Muscle of back (tissue), 11 donors: Measurements from ENCODE around the gene DLGAP4. TPM values are rescaled to one million over a fixed set of nuclear protein-coding genes. Genes with fewer than 3 reads are reported as not detected.

Experiments
- DNase-seq, 3 donors: peaks; one replicate each; pipeline versions ENCODE4 v3.0.0 to v3.0.0-alpha.2; 2013
- polyA plus RNA-seq, 10 donors: library from polyadenylated mRNA; unstranded; fragments of 120-200 nt; gene quantifications; one replicate each; pipeline ENCODE4 v1.2.1, GENCODE V29; 2013; ENCODE audit not compliant: insufficient read length in 10 of 10

Gene DLGAP4
- polyA plus RNA-seq, 10 donors = 45.1 to 60.9 (median 53.8) TPM

DNA sequence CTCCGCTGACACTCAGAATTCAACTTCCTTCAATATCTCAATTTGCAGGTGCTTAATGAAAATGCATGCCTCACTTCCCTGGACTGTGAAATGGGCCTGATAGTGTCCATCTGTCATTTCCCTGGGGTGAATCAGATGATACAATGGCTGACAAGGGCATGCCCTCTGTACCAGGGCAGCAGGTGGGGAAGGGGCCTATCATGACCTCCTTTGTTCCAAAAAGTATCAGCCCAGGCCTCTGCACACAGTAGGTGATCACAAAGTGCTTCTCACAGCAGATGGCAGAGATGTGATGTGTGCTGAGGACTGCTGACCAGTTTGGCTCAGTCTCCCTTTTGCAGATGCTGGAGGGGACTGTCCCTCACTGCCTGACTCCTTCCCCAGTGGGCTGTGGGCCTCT is 44.3 kb downstream of the DLGAP4 start:
- DNase-seq = no peak

DNA sequence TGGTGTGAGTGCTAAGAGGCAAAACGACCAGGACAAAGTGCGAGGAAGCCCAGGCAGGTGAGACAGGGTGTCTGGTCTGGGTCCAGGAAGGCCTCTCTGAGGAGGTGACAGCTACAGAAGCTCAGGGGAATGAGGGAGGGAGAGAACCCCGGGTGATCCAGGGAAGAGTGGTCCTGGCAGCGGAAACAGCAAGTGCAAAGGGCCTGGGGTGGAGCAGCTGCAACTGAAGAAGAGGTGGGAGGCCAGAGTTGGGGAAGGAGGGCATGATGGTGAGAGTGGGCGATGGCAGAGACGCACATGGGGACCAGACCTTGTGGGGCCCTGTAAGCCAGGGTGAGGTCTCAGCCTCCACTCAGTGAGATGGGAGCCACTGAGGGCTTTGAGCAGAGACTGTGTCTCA is 45.8 kb downstream of the DLGAP4 start:
- no peak for DNase-seq

DNA sequence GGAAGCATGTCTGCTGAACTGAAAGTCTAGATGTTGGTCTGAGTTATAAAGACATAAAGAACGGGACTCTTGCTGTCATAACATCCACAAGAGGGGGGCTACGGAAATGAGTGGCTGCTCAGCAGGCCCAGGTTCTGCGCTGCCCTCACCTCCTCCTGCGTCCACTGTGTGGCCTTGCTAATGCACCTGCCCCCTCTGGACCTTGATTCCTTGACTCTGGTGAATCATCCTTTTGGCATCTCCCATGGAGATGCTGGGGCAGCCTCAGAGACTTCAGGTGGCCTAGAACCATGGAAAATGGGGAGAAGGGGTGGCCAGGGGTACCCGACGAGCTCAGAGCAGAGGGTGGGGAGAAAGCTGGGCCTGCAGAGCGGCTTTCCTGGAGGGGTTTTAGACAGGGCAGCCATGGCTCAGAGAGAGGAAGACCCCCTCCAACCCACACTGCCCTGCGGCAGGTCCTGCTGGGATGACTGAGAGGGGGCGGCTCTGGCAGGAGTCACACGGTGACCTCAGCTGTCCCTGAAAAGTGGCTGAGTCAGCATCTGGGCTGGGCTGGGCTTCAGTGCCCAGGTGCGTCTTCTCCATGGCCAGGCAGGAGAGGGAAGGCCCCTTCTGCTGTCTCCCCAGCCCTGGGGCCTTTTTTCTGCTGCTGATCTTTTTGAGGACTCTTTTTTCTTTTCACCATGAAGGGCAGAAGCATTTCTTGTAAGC is 46.9 kb downstream of the DLGAP4 start:
- no peak for DNase-seq

DNA sequence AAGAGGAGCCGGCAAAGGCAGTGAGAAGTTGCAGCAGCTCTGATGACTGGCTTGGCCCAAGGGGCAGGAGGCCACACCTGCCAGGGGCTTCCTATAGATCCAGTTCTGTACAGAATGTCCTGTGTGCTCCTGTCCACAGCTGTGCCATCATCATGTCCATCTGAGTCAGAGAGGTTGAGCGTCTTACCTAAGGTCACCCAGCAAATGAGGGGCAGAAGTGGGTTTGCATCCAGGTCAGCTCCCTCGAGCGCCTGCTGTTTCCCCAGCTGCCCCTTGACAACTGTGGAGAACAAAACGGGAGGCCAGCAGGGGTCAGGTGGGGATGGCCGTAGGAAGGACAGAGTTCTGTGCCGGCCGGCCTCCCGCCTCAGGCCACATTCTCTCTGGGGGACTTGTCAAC is 47.6 kb downstream of the DLGAP4 start:
- no peak for DNase-seq

DNA sequence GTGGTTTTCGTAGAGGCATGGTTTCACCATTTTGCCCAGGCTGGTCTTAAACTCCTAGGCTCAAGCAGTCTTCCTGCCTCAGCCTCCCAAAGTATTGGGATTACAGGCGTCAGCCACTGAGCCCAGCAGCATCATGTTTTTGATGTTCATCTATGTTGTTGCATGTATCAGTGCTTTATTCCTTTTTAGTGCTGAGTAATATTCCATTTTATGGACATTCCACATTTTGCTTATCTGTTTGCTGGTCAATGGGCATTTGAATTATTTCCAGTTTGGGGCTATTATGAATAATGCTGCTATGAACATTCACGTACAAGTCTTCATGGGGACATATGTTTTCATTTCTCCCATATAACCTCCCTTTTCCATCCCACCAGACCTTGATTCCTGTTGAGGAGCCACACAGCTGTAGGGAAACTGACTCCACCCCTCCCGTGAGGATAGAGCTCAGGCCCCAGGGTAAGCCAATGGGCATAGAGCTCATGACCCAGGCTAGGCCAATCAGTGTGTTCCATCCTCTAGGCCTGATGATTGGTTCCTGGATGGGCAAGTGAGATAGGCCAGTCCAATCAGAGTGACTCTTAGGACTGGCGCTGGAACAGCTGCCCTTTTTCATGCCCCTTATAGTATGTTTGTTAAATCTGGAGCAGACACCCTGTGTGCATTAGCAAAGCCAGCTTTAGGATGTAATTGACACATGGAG is 49.5 kb downstream of the DLGAP4 start:
- DNase-seq = no peak

DNA sequence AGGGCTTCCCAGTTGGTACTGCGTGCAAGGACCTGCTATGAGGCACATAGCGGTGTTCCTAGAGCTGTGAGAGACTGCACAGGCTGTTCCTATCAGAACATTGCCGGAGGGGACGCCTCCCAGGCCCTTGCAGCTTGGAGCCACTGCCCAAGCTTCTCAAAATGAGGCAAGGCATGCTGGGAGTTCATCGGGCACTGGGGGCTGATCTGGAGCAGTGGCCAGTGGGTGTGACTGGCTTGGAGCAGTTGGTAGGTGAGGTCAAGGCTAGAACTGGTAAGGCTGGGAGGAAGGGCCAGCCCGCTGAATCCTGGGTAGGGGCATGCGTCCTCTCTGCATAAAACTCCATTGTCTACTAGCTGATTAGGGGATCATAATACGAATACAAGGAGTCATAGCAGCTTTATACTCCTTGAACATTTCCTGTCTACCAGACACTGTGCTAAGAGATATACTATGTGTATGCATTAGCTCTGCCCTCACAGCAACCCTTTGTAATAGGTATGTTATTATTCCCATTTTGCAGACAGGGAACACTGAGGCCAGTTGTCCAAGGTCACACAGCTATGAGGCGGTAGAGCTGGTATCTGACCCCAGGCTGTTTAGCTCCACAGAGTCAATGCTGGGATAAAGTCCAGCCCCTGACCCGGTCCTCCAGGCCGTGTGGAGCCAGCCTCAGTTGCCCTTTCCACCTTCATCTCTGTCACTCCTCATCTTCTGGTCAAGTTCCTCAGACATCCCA is 53.7 kb downstream of the DLGAP4 start:
- DNase-seq = no peak

DNA sequence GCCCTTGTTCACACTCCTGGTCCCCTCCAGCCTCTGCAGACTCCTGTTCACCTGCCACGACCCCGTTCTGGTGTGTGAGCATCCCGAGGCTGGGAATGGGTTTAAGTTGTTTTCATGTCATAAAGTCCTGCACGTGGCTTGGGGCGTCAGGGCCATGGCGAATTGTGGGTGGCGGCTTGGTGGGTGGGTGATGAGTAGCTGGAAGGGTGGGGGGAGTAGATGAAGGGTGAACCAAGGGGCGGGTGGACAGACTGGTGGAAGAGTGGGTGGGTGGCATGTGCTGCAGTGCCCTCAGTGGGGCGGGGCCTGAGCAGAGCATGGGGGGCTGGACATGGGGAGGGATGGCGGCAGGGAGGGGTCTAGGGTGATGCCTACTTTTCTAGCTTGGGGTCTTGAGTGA is 54.3 kb downstream of the DLGAP4 start:
- DNase-seq = no peak

DNA sequence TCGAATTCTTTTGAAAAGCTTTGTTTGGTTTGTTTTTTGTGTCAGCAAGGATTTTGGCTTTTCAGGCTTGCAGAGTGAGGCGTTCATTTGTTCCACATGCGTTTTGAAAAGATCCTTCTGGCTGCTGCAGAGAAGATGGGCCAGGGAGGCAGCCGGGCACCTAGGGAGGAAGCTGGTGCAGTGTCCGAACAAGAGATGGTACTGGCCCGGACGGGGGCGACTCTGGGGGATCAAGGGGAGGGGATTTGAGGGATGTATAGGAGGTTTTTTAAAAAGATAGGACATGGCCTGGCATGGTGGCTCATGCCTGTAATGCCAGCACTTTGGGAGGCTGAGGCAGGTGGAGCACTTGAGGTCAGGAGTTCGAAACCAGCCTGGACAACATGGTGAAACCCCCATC is 55.3 kb downstream of the DLGAP4 start:
- DNase-seq = no peak

DNA sequence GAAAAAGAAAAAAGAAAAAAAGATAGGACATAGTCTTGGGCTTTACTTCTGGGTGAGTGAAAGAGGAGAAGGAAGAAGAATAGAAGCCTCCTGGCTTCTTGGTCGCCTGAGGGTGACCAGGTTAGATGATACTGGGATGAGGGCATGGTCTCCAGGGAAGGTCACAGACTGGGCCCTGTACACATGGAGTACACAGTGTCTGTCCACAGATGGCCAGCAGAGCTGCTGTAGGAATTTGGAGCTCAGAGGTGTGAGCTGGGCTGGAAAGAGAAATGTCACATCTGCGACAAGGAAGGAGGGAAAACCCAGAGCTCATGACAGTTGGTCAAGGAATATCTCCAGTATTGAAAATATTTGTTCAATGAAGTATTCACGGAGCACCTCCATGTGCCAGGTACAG is 56.1 kb downstream of the DLGAP4 start:
- no peak for DNase-seq

DNA sequence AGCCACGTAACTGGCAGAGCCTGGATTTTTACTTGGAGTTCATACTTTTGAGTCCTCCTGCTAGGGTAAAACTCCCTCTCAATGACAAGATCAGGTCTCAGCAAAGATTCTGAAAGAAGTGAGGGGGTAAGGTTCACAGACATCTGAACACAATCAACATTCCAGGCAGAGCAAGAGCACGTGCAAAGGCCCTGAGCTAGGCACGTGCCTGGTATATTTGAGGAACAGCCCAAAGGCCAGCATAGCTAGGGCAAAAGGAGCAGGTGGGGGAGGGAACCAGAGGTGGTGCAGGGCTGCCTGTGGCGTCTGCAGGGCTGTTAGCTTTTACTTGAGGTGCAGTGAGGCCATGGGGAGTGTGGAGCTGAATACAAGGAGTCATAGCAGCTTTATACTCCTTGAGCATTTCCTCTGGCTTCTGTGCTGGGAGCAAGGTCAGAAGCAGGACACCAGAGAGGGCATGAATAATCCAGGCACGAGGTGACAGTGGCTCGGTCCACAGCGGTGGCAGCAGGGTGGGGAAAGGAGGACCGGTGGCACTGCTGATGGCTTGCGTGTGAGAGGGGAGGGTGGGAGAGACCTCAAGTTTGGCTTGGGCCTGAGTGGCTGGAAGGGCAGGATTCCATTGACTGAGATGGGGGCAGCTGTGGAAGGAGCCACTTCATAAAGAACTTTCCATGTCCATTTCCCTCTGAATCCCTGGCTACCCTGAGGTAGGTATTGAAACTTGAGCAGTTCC is 57.0 kb downstream of the DLGAP4 start:
- no peak for DNase-seq

DNA sequence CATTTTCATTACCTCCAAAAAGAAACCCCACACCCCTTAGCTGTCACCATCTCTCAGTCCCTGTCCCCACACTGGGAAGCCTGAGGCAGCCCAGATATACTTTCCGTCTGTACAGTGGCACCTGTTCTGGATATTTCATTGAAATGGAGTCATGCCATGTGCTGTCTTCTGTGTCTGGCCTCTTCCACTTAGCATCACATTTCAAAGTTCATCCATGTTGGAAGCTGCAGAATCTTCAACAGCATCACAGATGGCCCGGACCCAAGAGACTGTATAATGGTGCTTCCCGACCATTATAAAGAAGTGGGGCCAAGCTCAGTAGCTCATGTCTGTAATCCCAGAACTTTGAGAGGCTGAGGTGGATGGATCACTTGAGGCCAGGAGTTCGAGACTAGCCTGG is 58.4 kb downstream of the DLGAP4 start:
- DNase-seq = peak; percentile 3 to 16 (median 11)

DNA sequence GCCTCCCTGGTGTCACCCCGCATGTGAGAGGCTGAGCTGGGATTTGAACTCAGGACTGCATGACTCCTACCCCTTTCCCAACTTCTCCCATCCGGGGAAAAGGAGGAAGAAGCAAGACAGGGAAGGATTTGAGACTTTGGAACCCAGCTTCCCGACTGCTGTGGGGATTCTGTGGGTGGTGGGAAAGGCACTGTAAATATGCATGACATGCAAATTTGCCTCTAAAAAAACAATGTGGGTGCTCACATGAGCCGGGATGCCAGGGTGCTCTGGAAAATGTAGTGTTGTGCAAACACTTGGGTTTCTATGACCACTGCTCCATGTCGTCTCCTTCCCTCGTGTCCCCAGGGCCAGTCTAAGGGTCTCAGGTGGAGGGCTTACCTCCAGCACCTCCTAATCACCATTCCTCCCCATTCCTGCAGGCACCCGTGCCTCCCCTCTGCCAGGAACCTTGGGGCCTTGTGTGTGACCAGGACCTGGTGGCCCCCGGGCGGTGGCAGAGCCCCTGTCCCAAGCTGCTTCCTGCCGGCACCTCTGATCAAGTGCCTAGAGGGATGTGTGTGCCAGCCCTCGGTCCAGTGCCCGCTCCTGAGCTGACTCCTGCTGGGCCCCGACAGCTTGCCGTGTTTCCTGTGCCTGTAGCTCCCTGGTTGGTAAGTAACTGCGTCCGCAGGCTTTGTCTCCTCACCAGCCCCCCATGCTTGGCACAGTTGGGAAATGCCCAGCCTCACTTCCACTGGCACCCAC is 60.7 kb downstream of the DLGAP4 start:
- DNase-seq = no peak

DNA sequence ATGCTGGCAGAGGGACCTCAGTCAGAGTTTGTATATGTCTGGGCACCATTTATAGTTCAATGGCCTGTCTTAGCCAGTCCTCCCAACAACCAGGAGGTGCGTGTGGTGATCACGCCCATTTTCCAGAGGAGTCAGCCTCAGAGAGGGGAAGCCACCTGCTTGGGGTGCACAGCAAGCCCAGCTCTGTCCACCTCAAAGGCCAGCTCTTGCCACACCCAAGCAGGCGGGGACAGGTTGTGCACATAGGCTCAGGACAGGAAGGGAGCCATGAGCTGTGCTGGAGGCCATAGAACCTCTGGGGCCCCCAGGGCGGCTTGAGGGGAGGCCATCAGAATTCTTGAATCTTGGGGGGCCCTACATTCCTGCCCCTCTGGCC is 61.2 kb downstream of the DLGAP4 start:
- no peak for DNase-seq

DNA sequence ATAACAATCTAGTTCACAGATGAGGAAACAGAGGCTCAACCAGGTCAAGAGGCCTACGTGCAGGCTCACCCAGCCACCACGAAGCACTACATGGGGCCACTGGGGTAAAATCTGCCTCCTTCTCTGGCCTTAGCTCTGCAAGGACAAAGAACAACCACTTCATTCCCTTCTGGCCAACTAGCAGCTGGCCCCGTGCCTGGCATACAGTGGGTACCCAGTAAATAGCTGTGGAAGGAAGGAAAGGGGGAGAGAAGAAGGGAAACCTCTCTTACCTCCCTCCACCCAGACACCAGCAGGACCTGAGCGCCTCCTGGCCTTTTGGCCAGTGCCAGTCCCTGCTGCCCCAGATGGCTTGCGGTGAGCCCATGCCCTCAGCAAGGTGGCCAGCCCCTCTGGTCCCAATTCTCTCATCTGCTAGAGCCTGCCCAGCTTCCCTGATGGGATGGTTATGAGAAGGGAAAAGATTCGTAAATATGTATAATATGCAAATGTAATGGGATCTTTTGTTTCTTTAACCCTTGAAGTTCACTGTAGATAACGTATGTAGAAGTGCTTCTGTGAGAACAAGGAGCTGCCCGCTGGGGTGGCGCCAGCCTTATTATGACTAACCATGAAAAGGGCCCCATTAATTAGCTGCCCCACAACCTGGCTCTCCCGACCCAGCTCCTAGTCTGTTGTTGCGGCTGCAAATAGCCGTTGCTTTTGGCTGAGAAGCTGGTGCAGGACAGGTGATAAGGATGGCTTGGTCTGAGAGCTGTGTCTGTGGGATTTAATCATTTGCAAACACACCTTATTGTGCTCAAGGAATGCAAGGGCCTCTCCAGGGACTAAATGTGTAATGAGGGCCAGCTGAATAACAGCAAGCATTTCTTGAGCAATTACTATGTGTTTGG is 62.0 kb downstream of the DLGAP4 start:
- no peak for DNase-seq

DNA sequence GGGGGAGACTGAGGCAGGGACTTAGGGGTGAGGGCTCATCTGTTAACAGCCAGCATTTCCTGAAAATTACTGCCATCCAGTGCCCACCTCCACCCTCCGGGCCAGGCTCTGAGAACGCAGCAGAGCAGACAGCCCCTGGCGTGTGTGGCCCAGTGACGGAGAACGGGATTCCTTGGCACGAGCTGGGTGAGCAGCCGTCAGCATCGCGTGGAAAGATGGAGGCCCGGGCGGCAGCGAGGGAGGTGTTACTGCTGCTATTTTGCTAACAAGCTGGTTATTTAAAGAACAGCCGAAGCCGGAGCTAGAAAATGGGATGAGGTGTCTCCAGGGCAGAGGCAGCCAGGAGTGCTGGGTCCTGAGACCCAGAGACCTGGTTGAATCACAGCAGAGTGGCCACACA is 62.7 kb downstream of the DLGAP4 start:
- DNase-seq = no peak

DNA sequence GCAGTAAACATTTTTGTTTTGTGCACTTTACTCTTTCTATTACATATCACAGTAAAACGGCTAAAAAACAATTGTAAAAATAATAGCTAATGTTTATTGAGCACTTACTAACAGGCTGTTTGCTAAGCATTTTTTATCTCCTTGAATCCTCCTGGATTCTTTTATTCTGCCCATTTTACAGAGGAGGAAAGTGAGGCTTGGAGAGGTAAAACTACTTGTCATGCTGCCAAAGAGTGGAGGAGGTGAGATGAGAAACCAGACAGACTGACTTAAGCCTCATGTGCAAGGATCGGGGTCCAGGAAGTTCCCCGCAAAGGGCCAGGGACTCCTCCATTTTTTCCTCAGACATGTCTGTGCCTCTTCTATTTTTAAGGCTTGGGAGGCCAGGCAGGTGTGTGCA is 63.6 kb downstream of the DLGAP4 start:
- DNase-seq = no peak

DNA sequence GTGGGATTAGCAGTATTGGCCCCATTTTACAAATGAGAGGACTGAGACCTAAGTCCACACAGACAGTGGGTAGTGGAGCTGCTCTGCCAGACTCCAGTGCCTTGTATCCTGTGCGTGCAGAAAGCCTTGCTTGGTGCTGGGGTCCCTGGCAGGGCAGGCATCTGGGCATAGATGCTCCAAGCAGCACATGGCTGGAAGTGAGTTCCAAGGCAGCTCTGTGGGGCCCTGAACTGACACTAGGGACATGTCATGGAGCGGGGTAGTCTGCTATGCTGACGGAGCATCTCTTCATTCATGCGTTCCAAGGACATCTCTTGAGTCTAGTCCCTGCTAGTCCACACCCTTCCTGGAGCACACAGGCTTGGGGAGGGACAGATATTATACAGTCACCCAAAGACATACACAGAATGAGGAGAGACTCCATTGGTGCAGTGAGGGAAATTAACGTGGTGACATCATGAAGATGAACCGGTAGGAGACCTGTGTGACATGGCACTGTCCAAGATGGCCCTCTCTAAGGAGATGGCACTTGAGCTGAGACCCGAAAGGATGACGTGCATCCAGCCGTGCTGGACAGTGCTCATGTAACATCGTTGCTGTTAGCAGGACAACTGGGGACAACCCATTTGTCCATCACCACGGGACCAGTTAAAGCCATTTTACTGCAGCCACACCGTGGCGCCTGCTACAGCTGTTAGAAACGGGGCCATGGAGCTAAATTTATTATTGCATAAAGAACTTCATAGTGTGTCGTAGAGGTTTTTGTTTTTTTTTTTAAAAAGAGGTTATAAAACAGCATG is 65.1 kb downstream of the DLGAP4 start:
- DNase-seq = no peak

DNA sequence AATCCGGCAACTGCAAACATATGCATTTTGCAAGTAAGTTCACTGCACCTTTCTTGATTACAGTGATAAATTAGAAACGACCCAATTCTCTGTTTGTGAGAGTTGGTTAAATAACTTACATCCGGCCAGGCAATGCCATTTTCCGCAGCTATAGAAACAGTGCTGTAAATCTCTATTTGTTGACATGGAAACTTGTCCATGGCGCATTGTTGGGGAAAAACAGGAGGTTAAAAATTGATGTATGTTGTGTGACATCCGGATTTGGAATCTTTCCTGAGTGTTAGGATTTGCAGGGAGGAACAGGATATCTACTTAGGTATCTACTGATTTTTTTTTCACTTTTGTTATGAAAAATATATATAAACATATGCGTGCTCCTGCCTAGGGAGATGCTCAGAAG is 66.5 kb downstream of the DLGAP4 start:
- no peak for DNase-seq

DNA sequence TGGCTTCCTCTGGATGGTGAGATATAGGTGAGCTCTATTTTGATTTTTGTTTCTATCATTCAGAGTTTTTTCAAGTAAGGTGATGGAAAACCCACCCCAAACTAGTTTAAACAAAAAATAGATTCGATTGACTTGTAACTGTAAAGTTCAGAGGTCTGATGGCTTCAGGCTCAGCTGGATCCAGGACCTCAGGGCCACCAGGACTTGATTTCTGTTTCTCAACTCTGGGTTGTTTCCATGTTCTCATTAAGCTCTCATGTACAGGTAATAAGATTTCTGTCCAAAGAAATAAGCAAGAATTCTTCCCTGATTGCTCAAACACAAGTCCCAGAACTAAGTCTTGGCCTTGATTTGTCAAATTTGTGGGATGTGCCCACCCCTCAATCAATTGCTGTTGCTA is 67.0 kb downstream of the DLGAP4 start:
- DNase-seq = no peak

DNA sequence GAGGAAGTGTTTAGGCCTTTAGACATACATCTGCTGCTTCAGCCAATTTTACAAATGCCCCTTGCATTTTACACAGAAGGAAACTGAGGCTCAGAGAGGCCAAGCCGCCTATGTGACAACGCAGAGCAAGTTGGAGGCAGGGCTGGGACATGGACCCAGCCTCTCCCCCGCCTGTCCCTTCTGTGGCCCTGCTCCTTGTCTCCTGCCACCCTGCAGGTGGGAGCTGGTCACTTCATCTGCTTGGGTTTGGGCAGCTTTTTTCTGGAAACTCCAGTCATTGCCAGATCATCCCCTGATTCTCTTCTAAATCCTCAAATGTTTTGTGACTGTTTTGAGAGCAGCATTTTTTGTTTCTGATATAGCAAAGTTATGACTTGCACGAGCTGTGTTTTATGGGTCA is 68.9 kb downstream of the DLGAP4 start:
- no peak for DNase-seq
